ENCODE data around the gene TAF1C. TPM values are rescaled to one million over a fixed set of nuclear protein-coding genes. Genes with fewer than 3 reads are reported as not detected.

The TAF1C gene
- total RNA-seq, 1 donor from 2014 or later = 30.2 TPM

DNA sequence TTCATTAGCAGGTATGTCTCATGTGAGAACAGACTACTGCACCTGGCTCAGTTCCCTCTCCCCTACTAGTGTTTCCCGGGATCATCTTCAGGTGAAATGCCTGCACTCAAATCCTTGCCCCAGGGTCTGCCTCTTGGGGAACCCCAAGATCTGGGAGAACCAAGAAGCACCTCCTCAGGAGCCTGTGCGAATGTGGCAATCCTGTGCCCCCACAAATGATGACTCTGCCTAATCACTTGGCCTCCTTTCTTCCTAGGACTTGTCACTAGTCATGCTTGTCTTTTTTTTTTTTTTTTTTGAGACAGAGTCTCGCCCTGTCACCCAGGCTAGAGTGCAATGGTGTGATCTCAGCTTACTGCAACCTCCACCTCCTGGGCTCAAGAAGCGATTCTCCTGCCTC lies 25.8 kb upstream of the TAF1C start:
- H3K27me3 ChIP-seq = no peaks in the 10 kb centered on the region
- H3K4me3 ChIP-seq = no peak overlapping the region
- H3K36me3 ChIP-seq = no peaks in the 10 kb centered on the region
- no peaks in the 10 kb centered on the region for H3K4me1 ChIP-seq
- intact Hi-C loops (cut with DNase I) = no loop called here
- H3K9me3 ChIP-seq = no peaks in the 10 kb centered on the region
- H3K27ac ChIP-seq = no peak overlapping the region
- no peak for DNase-seq (ENCODE audit: extremely low spot score in 2 of 2)
- TF ChIP-seq POLR2AphosphoS5 (IDR thresholded peaks at IDR 0.05; ENCODE audit: insufficient read depth in 1 of 2, low read depth in 1 of 2) (no peak), POLR2A (IDR thresholded peaks at IDR 0.05) (no peak)
- TF ChIP-seq, protein P1, sequence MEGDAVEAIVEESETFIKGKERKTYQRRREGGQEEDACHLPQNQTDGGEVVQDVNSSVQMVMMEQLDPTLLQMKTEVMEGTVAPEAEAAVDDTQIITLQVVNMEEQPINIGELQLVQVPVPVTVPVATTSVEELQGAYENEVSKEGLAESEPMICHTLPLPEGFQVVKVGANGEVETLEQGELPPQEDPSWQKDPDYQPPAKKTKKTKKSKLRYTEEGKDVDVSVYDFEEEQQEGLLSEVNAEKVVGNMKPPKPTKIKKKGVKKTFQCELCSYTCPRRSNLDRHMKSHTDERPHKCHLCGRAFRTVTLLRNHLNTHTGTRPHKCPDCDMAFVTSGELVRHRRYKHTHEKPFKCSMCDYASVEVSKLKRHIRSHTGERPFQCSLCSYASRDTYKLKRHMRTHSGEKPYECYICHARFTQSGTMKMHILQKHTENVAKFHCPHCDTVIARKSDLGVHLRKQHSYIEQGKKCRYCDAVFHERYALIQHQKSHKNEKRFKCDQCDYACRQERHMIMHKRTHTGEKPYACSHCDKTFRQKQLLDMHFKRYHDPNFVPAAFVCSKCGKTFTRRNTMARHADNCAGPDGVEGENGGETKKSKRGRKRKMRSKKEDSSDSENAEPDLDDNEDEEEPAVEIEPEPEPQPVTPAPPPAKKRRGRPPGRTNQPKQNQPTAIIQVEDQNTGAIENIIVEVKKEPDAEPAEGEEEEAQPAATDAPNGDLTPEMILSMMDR (IDR thresholded peaks at IDR 0.05) = no peak

DNA sequence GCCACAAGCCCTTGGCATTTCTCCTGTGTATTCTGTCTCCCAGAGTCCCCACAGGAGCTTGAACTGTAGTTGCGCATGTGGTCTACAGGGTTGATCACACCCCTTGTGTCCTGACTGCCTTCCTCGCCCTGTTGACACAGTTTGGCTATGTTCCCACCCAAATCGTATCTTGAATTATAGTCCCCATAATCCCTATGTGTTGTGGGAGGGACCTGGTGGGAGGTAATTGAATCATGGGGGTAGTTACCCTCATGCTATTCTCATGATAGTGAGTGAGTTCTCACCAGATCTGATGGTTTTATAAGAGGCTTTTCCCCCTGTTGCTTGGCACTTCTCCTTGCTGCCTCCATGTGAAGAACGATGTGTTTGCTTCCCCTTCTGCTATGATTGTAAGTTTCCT lies 25.3 kb upstream of the TAF1C start:
- DNase-seq (ENCODE audit: extremely low spot score in 2 of 2) = no peak
- H3K27me3 ChIP-seq = no peaks in the 10 kb centered on the region
- no peaks in the 10 kb centered on the region for H3K4me1 ChIP-seq
- H3K4me3 ChIP-seq = no peak overlapping the region
- TF ChIP-seq, protein P1 (IDR thresholded peaks at IDR 0.05) = no peak
- no peak for TF ChIP-seq POLR2AphosphoS5 (IDR thresholded peaks at IDR 0.05; ENCODE audit: insufficient read depth in 1 of 2, low read depth in 1 of 2)
- TF ChIP-seq POLR2A (IDR thresholded peaks at IDR 0.05) = no peak
- intact Hi-C loops (cut with DNase I) = no loop called here
- H3K9me3 ChIP-seq = no peaks in the 10 kb centered on the region
- H3K27ac ChIP-seq = no peak overlapping the region
- no peaks in the 10 kb centered on the region for H3K36me3 ChIP-seq

DNA sequence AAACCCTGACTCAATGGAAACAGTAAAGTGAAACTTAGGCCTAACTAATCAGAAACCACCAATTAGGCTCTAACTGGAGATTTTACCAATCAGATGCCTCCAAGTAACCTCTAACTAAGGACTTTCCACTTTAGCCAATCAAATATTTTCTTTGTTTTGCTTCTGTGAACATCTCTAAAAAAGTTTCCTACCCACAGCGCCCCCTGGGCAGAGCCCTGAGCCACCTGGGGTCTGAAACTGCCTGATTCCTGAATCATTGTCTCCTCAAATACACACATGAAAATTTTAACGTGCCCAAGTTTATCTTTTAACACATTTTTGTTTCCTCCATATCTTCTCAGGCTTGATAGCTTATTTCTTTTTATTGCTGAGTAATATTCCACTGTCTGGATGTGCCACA lies 23.1 kb upstream of the TAF1C start:
- intact Hi-C loops (cut with DNase I) = no loop called here

DNA sequence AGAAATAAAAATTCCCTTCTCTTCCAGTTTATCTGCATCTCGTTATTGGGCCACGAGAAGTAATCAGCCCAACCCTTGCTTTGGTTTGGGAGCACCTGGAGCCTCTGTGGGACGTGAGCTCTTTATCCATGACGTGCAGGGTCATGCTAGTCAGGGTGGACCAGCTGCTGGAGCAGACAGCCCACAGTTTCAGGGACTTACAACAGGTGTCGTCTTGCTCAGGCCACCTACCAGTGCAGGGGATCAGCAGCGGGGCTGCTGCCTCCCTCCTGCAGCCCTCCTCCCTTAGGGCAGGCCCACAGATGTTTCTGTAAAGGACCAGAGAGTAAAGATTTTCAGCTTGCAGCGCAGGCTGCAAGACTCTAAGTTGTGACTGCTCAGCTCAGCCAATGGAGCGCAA lies 21.0 kb upstream of the TAF1C start:
- H3K27me3 ChIP-seq = no peaks in the 10 kb centered on the region
- no peaks in the 10 kb centered on the region for H3K4me1 ChIP-seq
- no peak overlapping the region for H3K4me3 ChIP-seq
- H3K36me3 ChIP-seq = no peaks in the 10 kb centered on the region
- no peak overlapping the region for H3K27ac ChIP-seq
- intact Hi-C loops (cut with DNase I) = no loop called here
- TF ChIP-seq, protein P1 (IDR thresholded peaks at IDR 0.05) = no peak
- TF ChIP-seq POLR2AphosphoS5 (IDR thresholded peaks at IDR 0.05; ENCODE audit: insufficient read depth in 1 of 2, low read depth in 1 of 2) = no peak
- TF ChIP-seq POLR2A (IDR thresholded peaks at IDR 0.05) = no peak
- H3K9me3 ChIP-seq = no peaks in the 10 kb centered on the region
- no peak for DNase-seq (ENCODE audit: extremely low spot score in 2 of 2)

More for the DNA sequence above, 23.1 kb upstream of the TAF1C start:
- DNase-seq (ENCODE audit: extremely low spot score in 2 of 2) = no peak
- Histone ChIP-seq H3K27me3 (no peaks in the 10 kb centered on the region), H3K9me3 (no peaks in the 10 kb centered on the region), H3K36me3 (no peaks in the 10 kb centered on the region), H3K4me3 (no peak overlapping the region), H3K4me1 (no peaks in the 10 kb centered on the region), H3K27ac (no peak overlapping the region)
- TF ChIP-seq, protein P1 (IDR thresholded peaks at IDR 0.05) = no peak
- TF ChIP-seq POLR2A (IDR thresholded peaks at IDR 0.05) = no peak
- no peak for TF ChIP-seq POLR2AphosphoS5 (IDR thresholded peaks at IDR 0.05; ENCODE audit: insufficient read depth in 1 of 2, low read depth in 1 of 2)

DNA sequence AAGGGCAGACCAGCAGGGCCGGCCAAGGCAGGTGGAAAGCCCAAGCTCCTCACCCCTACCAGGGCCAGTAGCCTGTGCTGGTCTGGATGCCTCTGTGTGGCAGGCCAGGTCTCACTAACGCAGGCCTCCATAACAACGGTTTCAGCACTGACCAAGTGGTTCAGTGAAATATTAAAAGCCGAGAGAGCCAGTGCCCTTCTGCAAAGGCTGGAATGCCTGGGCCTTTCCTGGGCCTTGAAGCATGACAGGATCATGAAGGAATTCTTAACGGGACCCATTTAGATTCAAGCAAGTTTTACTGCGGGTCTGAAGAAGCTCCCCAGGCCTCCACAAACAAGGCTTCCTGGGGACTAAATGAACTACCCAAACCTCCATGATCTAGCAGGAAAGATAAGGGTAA lies 20.4 kb upstream of the TAF1C start:
- Histone ChIP-seq H3K9me3 (no peaks in the 10 kb centered on the region), H3K36me3 (no peaks in the 10 kb centered on the region), H3K4me1 (no peaks in the 10 kb centered on the region), H3K27me3 (no peaks in the 10 kb centered on the region), H3K4me3 (no peak overlapping the region), H3K27ac (no peak overlapping the region)
- DNase-seq (ENCODE audit: extremely low spot score in 2 of 2) = no peak
- TF ChIP-seq, protein P1 (IDR thresholded peaks at IDR 0.05) = no peak
- no peak for TF ChIP-seq POLR2A (IDR thresholded peaks at IDR 0.05)
- TF ChIP-seq POLR2AphosphoS5 (IDR thresholded peaks at IDR 0.05; ENCODE audit: insufficient read depth in 1 of 2, low read depth in 1 of 2) = no peak
- intact Hi-C loops (cut with DNase I) = no loop called here
